ENCODE data around the gene ZER1.

- TF ChIP-seq CTCF (IDR thresholded peaks at IDR 0.05), result no peak
- TF ChIP-seq POLR2A (IDR thresholded peaks at IDR 0.05), result no peak
Observed at GRCh38 chr9:128706045-128706444, 65.7 kb downstream of the ZER1 start.
